T-helper 1 cell (primary cell): Measurements from ENCODE around the gene FUOM.
"Not testable (repeated sequence)": the region's sequence is repeated elsewhere in the genome, so short reads cannot be mapped to it uniquely, and the experiment has no call there.

Experiments
- DNase-seq, 5 donors: peaks; one replicate each; pipeline ENCODE4 v3.0.0-alpha.2; 2012 to 2020

Gene FUOM

DNA sequence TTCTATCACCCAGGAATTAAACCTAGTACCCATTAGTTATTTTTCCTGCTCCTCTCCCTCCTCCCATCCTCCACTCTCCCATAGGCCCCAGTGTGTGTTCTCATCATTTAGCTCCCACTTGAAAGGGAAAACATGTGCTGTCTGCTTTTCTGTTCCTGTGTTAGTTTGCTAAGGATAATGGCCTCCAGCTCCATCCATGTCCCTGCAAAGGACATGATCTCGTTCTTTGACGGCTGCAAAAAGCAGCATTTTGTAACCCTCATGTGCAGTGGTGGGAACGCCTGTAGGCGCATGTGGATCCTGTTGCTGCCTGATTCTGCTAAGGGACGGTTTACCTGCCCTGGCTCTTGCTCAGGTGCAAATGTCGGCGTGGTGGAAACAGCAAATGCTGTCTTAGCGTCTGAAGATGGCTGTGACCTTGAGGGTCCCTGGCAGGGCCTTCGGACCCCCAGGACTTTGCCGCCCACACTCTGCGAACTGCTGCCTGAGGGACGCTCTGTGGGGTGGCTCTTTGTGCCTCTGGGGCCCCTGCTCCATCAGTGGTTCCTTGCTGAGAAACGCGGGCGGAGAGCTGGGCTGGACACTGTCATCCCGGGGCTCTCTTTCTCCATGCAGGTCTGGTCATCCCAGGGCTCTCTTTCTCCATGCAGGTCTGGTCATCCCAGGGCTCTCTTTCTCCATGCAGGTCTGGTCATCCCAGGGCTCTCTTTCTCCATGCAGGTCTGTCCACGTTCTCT lies 30.6 kb upstream of the FUOM start:
- no peak for DNase-seq

DNA sequence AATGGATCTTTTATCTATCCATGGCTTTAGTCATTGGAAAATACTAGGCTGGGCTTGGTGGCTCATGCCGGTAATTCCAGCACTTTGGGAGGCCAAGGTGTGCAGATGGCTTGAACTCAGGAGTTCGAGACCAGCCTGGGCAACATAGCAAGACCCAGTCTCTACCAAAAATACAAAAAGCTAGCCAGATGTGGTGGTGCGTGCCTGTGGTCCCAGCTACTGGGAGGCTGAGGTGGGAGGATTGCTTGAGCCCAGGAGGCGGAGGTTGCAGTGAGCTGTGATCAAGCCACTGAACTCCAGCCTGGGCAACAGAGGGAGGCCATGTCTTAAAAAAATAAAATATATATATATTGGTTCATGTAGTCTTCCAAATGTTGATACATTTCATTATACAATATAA lies 29.1 kb upstream of the FUOM start:
- DNase-seq: not testable (repeated sequence)

DNA sequence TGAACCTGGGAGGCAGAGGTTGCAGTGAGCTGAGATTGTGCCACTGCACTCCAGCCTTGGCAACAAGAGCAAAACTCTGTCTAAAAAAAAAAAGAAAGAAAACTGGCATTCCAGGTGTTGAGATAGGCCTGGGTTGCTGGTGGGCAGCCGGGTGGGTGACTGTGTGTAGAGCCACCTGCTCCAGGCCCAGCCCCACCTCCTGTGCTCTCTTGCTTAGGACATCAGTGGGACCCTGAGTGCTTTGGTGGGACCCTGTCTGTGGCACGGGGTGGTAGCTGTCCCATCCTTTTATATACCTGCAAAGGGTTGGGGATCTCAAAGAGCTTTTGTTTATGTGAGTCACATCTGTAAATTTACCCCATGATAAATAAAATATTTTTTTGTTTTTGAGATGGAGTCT lies 27.4 kb upstream of the FUOM start:
- DNase-seq: no peak

DNA sequence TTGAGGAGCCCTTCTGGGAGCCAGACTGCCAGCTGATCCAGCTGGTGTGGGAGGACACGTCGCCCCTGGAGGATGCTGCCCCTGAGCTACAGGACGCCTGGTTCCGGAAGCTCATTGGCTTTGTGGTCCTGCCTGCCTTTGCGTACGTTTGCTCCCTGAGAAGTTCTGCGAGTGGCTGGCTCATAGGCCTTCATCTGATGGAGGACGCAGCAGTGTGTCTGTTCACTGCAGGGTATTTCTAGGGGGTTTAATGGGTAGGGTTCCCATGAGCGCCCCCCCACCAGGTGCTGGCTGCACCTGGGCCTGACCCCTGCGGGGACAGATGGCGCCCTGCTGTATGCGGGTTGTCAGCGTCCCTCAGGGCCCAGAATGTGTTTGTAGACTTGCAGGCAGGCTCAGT lies 26.3 kb upstream of the FUOM start:
- DNase-seq: no peak

DNA sequence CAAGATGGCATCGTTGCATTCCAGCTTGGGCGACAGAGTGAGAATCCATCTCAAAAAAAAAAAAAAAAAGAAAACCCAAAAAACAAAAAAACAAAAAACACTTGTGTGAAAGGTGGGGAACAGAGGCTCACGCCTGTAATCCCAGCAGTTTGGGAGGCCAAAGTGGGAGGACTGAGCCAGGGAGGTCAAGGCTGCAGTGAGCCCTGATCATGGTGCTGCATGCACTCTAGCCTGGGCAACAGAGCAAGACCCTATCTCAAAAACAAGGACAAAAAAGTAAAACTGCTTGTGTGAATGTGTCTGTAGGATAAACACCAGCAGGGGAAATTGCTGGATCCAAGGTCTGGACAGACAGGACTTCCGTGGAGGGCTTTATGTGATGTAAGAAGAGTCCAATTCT lies 25.7 kb upstream of the FUOM start:
- DNase-seq: no peak

DNA sequence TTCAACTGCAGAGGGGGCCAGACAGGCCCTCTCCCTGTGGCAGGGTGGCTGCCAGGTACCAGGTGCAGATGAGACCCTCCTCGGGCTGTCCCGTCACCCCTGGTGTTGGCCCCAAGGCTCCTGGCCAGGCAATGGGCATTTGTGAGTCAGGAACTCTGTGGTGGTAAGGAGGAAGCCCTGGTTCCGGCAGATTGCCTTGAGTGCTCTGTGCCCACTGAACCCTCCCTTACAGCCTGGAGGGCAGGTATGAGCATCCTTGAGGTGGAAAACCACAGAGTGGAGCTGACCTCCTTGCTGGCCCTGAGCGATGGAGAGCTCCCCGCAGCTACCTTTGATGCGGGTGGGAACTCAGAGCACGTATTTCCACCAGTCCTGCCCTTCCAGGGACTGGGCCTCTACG lies 23.2 kb upstream of the FUOM start:
- no peak for DNase-seq

DNA sequence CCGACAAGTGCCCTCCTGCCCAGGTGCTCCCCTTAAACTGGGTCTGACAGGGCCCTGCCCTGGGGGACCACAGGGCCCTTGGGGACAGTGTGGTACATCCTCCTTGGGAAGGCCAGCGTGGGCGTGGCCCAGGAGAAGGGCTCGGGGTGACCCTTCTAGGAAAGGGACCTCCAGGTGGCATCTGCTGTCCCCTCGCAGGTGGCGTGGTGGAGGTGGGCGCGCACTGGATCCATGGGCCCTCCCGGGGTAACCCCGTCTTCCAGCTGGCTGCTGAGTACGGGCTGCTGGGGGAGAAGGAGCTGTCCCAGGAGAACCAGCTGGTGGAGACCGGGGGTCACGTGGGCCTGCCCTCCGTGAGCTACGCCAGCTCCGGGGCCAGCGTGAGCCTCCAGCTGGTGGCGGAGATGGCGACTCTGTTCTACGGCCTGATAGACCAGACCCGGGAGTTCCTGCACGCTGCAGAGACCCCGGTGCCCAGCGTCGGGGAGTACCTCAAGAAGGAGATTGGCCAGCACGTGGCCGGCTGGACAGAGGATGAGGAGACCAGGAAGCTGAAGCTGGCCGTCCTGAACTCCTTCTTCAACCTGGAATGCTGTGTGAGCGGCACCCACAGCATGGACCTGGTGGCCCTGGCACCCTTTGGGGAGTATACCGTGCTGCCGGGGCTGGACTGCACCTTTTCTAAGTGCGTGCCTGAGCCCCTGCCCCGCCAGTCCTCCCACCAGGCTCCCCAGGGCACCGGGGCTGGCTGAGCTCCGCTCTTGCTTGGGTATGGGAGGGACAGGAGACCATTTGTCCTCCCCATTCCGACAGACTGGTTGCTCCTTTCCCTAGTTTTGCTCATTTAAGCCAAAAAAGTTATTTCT lies 22.2 kb upstream of the FUOM start:
- no peak for DNase-seq

DNA sequence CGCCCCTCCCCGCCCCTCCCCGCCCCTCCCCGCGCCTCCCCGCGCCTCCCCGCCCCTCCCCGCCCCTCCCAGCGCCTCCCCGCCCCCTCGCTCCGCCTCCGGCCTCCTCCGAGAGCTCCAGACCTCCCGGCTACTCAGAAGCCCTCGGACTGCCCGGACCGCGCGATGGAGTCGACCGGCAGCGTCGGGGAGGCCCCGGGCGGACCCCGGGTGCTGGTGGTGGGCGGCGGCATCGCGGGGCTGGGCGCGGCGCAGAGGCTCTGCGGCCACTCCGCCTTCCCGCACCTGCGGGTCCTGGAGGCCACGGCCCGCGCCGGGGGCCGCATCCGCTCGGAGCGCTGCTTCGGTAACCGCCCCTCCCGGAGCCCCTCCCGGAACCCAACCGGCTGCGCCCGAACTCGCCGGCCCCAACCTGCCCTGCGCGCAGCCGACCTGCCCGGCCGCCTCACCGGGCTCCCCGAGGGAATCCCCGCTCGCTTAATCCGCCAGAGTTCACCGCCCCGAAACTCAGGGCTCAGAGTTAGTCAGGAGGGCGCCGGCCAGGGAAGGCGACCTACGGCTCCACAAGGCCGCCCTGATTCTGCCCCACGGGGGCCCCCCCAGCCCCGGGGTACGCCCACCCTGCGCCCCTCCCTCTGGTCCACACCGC lies 21.5 kb upstream of the FUOM start, which contains the start of gene PAOX:
TSS of gene PAOX (plus strand) at position 111 of the 649 bp plus-strand sequence. CDS start at position 166, 55 bp downstream.
- DNase-seq: peak; percentile 30 to 57 (median 43)

DNA sequence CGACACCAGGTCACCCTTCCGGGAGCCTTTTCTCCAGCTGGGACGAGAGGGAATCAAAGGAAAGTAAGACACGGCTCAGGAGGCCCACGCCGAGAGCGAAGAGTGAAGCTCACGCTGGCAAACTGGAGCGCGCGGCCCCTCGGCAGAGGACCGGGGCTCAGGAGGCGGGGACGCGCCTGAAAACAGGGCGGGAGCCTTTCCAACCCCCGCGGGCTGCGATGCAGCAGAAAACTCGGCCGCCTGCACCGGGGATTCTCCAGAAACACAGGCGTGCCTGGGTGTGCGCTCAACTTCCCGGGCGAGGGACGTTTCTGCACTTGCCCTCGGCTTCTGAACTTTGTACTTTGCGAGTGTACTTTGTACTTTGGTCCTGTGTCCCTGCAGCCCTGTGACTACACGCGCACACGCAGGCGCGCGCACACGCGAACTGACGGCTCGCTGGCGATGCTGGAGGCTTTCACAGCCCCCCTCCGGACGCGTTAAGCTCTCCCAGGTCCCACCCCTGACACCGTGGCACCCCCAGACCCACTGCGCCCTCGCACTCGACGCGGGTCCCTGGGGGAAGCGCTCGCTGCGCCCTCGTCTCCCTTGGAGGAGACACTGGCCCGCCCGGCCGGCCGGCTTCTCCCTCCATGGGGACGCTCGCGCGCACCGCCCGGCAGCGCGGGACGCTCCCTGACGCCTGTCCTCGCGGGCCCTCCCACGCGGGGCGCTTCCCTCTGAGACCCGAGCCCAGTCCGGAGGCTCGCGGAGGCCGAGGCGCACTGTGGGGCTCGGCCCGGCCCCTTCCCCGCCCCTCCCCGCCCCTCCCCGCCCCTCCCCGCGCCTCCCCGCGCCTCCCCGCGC lies 20.7 kb upstream of the FUOM start:
- DNase-seq: peak; percentile 33 to 60 (median 38)

DNA sequence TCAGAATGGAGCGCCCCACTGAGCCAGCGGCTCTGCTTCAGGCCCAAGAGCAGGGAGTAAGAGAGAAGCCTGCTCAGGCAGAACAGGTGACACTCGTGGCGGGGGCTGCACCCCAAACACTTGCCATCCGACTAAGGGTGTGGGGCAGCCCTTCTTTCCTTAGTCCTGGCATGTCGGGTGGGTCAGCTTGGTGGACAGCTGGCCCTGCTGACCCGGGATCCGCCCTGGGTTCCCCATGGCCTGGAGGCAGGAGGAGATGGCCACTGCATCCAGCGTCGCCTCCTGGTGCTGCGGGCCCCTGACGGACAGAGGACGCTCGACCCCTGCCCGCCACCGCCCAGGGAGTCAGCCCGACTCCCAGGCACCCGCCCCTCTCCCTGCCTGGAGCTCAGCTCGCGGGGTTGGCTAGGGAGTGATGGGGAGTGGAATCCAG lies 20.0 kb upstream of the FUOM start:
- no peak for DNase-seq

DNA sequence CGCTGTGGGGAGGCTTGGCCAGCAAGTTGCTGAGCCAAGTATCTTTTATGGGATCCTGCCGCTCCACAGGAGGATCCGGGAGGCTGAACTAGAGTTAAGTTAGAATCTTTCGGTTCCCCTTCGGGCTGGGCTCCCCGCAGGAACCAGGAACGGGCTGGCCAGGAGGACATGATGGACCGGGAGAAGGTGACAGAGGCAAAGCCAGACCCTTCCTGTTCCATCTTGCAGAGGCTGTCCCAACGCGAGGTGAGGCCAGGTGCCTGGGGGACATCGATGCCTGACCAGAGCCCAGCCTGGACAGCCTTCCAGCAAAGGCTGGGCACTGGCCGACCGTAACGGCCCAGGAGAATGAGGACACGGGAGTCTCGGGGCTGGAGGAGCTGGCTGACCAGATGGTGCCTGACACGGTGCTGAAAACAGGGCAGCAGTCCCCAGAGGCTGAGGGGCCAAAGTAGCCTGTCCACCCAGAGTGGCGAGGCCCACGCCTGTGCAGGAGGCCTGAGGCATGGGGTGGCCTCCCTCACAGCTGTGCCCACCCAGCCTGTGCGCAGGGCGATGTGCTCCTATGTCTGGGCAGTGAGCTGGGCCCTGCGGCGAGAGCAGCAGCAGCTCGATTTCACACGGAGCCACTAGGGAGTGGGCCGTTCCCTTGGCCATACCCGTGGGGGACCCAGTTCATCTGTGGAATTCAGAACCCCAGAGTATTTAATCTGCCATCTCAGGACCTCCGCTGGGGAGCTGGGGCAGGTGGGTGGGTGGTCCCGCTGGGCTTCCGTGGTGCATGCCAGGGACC lies 19.4 kb upstream of the FUOM start:
- no peak for DNase-seq

DNA sequence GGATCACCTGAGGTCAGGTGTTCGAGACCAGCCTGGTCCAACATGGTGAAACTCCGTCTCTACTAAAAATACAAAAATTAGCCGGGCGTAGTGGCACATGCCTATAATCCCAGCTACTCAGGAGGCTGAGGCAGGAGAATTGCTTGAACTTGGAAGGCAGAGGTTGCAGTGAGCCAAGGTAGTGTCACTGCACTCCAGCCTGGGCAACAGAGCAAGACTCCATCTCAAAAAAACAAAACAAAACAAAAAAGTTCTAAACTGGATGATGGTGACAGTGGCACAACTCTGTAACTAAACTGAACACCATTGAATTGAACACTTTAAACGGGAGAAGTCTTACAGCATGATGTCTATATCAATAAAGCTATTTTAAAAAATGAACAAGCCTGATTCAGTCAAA lies 18.4 kb upstream of the FUOM start:
- DNase-seq: not testable (repeated sequence)

DNA sequence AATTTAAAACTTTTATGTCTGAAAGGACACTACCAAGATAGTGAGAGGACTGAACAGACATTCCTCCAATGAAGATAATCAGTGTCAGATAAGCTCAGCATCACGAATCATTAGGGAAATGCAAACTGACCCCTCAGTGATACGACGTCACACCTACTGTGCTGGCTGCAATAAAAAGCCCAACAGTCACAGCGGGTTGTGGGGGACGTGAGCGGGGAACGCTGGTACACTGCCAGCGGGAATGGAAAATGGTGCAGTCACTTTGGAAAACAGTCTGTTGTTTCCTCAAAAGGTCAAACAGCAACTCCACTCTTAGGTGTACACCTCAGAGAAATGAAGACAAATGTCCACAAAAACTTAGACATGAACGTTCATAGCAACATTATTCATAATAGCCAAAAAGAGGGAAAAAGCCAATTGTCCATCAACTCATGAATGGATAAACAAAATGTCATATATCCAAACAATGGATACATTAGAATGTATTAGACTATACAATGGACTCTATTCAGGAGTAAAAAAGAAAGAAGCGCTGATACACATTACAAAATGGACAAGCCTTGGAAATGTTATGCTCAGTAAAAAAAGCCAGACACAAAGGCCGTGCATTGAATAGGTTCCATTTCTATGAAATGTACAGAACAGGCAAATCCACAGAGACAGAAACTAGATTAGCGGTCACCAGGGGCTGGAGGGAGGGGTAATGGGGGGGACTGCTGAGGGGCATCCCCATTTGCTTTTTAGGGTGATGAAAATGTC lies 17.7 kb upstream of the FUOM start:
- no peak for DNase-seq

DNA sequence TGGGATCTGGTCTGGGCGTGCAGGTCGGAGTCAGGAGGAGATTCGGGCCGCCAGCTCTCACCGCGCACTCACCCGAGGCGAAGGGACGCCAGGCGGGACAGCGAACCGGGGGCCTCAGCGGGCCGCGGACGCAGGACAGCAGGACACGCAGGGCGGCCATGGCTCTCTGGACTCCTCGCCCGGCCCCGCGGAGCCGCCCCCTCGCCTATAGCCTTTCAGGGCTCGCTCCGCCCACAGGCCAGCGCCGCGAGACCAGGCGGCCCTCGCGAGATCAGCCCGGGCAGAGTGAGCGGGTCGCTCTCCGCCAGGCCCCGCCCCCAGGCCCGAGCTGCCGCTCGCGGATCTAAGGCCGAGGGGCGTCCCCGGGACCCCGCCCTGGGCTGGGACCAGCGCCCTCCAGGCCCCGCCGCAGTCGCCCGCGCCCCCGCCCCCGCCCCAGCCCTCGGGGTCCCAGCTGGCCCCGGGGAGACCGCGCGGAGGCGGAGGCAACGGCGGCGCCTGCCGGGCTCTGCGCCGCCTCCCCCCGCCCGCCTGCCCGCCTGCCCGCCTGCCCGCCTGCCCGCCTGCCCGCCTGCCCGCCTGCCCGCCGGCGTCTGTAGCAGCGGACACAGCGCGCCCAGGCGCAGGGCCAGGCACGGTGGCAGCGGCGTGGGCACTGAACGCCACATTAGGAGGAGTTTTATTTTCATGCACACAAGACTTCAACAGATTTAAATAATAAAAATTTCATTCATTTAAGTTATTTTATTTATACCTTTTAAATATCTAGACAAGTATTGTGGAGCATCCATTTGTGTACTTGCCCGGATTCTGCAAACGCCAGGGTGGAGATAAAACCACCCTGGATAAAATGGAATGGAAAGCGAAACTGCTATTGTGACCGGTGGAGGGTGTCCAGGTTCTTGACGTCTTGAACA lies 15.6 kb upstream of the FUOM start, which contains the start of gene ECHS1:
TSS of gene ECHS1 (minus strand) at position 181 of the 917 bp plus-strand sequence. CDS start at position 160, 21 bp downstream.
- peak; percentile 87 to 93 (median 89) for DNase-seq

DNA sequence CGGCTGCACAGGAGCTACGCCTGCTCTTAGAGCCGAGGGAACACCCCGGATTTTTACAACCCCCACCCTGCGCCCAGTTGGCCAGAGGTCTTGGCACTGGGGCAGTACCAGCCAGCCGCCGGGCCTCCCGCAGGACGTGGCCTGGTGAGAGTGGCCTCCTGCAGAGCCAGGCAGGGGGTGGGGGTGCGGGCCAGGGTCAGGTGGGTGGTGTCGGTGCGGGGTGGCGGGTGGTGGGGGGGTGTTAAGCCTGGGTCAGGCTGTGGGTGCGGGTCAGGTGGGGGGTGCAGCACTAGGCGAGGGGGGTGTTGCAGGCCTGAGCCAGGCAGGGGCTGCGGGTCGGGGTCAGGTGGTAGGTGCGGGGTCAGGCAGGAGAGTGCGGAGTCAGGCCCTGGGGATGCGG lies 14.7 kb upstream of the FUOM start:
- no peak for DNase-seq

DNA sequence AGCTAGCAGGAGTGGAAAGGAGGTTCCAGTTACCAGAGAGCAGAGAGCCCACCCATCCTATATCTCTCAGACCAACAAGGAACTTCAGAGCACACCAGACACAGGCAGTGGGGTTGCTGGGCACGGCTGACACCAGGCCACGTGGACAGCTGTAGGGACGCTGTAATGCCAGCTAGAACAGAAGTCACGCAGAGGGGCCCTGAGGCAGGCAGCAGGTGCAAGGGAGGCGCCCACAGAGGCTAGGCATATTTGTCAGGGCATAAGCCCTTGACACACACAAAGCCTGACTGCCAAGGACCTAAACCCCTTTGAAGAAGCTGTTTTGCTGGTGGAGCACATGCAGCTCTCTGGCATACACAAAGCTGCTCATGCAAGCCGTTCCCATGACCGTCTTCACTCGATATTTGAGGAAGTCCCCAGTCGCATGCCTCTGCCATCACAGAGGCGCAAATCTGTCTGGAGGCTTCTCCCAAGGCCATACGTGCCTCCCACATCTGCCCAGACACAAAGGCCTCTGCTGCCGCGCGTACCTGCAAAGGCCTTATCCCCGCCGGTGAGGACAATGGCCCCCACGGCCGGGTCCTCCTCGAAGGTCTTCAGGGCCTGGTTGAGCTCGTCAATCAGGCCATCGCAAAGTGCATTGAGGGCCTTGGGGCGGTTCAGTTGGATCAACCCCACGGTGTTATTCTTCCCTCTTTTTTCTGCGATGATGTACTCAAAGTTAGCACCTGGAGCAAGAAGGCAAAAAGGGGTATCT lies 12.4 kb upstream of the FUOM start:
- DNase-seq: no peak

DNA sequence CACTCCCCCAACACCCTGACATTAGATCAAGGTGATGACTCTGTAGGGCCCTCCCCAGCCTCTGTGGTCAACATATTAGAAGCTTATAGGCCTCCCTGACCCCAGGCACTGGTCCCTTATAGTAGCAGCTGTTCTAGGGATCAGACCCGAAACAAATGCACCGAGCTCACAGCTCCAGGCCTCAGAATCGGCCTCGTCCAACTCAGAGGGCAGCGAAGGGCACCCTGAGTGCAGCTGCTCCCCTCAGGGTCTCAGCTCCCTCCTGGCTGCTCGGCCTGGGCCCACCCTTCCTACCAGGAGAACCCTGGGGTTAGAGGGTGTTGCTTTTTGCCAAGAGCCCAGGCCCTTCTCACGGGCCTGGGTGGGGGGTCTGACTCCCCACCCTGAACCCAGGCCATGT lies 10.3 kb upstream of the FUOM start:
- no peak for DNase-seq

DNA sequence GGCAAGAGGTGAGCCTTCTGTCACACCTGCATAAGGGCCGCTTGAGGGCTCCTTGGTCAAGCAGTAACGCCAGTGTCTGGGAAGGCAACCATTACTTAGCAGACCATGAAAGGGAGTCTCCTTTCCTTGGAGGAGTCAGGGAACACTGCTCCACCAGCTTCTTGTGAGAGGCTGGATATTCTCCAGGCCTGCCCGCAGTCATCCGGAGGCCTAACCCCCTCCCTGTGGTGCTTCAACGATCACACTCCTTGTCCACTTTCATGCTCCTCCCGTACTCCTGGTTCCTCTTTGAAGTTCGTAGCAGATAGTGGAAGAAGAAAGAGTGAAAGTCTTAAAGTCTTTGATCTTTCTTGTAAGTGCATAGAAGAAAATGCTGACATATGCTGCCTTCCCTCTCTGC lies 9.6 kb upstream of the FUOM start:
- DNase-seq: not testable (repeated sequence)

DNA sequence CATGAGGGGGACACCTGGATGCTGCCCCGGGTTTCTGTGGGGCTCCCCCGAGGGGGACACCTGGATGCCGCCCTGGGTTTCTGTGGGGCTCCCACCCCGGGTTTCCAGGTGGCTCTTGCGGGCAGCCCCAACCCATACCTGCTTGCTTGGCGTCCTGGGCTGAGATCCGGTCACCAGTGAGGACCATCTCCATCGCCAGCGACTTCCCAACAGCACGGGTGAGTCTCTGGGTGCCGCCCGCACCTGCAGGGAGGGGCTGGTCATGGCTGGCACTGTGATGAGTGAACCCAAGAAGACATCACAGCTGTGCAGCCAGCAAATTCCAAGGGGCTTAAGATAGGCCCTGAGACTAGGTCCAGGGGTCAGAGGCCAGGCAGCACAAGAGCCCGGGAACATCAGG lies 8.9 kb upstream of the FUOM start:
- no peak for DNase-seq
